Keratinocyte (primary cell): Measurements from ENCODE around the gene ITPK1. TPM values are rescaled to one million over a fixed set of nuclear protein-coding genes. Genes with fewer than 3 reads are reported as not detected.

ENCODE experiments used
- DNase-seq: peaks from one replicate; pipeline ENCODE4 v3.0.0-alpha.2; 2011; ENCODE audit warnings: low read depth, missing footprints, low spot score
- FAIRE-seq: peaks from 2 replicates; lab custom pipeline; 2011; peaks lifted over from hg19 to GRCh38; lab: Jason Lieb, UNC
- H2AFZ ChIP-seq: 2 replicates; pipeline ENCODE4 v1.6.0; 2012; ENCODE audit warnings: low read length, control low read depth, inconsistent platforms; ENCODE audit not compliant: control insufficient read depth
- H3K27ac ChIP-seq: 2 replicates; pipeline ENCODE4 v1.5.1; 2011; ENCODE audit warnings: low read length; ENCODE audit not compliant: control insufficient read depth, insufficient read depth
- H3K27me3 ChIP-seq: 3 replicates; pipeline ENCODE4 v1.6.0; 2011; ENCODE audit warnings: low read length; ENCODE audit not compliant: control insufficient read depth, insufficient read depth; ENCODE audit errors: extremely low read depth
- H3K36me3 ChIP-seq, 2 experiments: 2 replicates in 1 of 2; 3 replicates in 1 of 2; pipeline ENCODE4 v1.5.1; 2011; ENCODE audit warnings: low read length in 2 of 2, mild to moderate bottlenecking in 1 of 2; ENCODE audit not compliant: control insufficient read depth in 2 of 2, insufficient read depth in 2 of 2; ENCODE audit errors: extremely low read depth in 1 of 2
- H3K4me1 ChIP-seq: 3 replicates; pipeline ENCODE4 v1.5.1; 2011; ENCODE audit warnings: low read length; ENCODE audit not compliant: control insufficient read depth, insufficient read depth; ENCODE audit errors: extremely low read depth
- H3K4me2 ChIP-seq: 3 replicates; pipeline ENCODE4 v1.6.0; 2011; ENCODE audit warnings: low read depth, low read length; ENCODE audit not compliant: control insufficient read depth, insufficient read depth; ENCODE audit errors: extremely low read depth
- H3K4me3 ChIP-seq, 3 experiments: fragments of 200-600 bp in 1 of 3; sonication (generic) in 1 of 3; 2 replicates in 2 of 3; 3 replicates in 1 of 3; pipeline ENCODE4 v1.5.1; 2011 to 2016; ENCODE audit warnings: low read length in 3 of 3, mild to moderate bottlenecking in 3 of 3, control low read depth in 2 of 3, inconsistent platforms in 1 of 3, low read depth in 1 of 3, mixed read lengths in 1 of 3, mixed run types in 1 of 3, moderate library complexity in 1 of 3; ENCODE audit not compliant: control insufficient read depth in 2 of 3, insufficient read depth in 2 of 3; ENCODE audit errors: extremely low read depth in 1 of 3
- H3K79me2 ChIP-seq: 2 replicates; pipeline ENCODE4 v1.6.0; 2012; ENCODE audit warnings: low read length; ENCODE audit not compliant: control insufficient read depth, insufficient read depth
- H3K9ac ChIP-seq: 3 replicates; pipeline ENCODE4 v1.6.0; 2011; ENCODE audit warnings: low read length; ENCODE audit not compliant: control insufficient read depth, insufficient read depth; ENCODE audit errors: extremely low read depth
- H3K9me1 ChIP-seq: 3 replicates; pipeline ENCODE4 v1.6.0; 2011; ENCODE audit warnings: low read length; ENCODE audit not compliant: control insufficient read depth, insufficient read depth; ENCODE audit errors: extremely low read depth
- H3K9me3 ChIP-seq: 2 replicates; pipeline ENCODE4 v1.5.1; 2012; ENCODE audit warnings: low read depth, low read length; ENCODE audit not compliant: control insufficient read depth
- H4K20me1 ChIP-seq: 3 replicates; pipeline ENCODE4 v1.6.0; 2011; ENCODE audit warnings: low read length; ENCODE audit not compliant: control insufficient read depth, insufficient read depth; ENCODE audit errors: extremely low read depth
- CTCF ChIP-seq, 3 experiments: IDR thresholded peaks in 1 of 3; conservative IDR thresholded peaks in 1 of 3; optimal IDR thresholded peaks in 1 of 3; 2 replicates in 2 of 3; 3 replicates in 1 of 3; pipeline versions ENCODE3 to v1.5.1; 2011; ENCODE audit warnings: low read length in 3 of 3, mild to moderate bottlenecking in 3 of 3, moderate library complexity in 2 of 3, control low read depth in 1 of 3, inconsistent platforms in 1 of 3; ENCODE audit not compliant: insufficient read depth in 2 of 3; ENCODE audit errors: extremely low read depth in 1 of 3
- EZH2 ChIP-seq: IDR thresholded peaks from one replicate; pipeline ENCODE4 v1.6.1; 2012; ENCODE audit warnings: inconsistent platforms, mild to moderate bottlenecking, low read length, moderate library complexity
- dilution Hi-C: fragments of 300-500 bp; cut with MboI; formaldehyde crosslinking; loops from one replicate; pipeline ENCODE4 v1.7.0; 2020; ENCODE audit warnings: low sequenced_read_pairs; ENCODE audit not compliant: extremely low pct_ligation_motif_present
- polyA plus RNA-seq, 5 experiments: library from polyadenylated mRNA; depleted of rRNA in 3 of 5; stranded (reverse) in 3 of 5; stranded (forward) in 1 of 5; unstranded in 1 of 5; fragments of >200 nt; gene quantifications; 1 replicate in 1 of 5; 2 replicates in 3 of 5; 3 replicates in 1 of 5; pipeline versions ENCODE4 v1.2.1 to v1.2.3, GENCODE V29; 2011 to 2012; ENCODE audit warnings: missing spikeins in 2 of 5, low read depth in 1 of 5, low replicate concordance in 1 of 5

ITPK1 gene
- polyA plus RNA-seq, 1 donor (not counting 4 experiments of a cell fraction or from before 2014, with no cell fraction given), result 67.8 TPM

GRCh38 chr14:93042968-93043940 lies 72.5 kb downstream of the ITPK1 start:
- FAIRE-seq, result peak; percentile 97

GRCh38 chr14:93041830-93042229 lies 73.9 kb downstream of the ITPK1 start:
- TF ChIP-seq EZH2 (no peak), CTCF (optimal IDR thresholded peaks at IDR 0.05 in 1 of 3, IDR thresholded peaks at IDR 0.05 in 1 of 3, conservative IDR thresholded peaks at IDR 0.05 in 1 of 3; ENCODE audit: extremely low read depth in 1 of 3, insufficient read depth in 2 of 3, low read length in 3 of 3) (no peak)
- DNase-seq (no peak), FAIRE-seq (no peak)
- no peak overlapping the region for H2AFZ ChIP-seq
- H3K79me2 ChIP-seq, result peaks cover 33% of the 10 kb centered on the region
- no peak overlapping the region for H3K4me3 ChIP-seq
- H3K27me3 ChIP-seq, result no peaks in the 10 kb centered on the region
- H3K9ac ChIP-seq, result no peak overlapping the region
- H4K20me1 ChIP-seq, result no peaks in the 10 kb centered on the region
- peak overlapping the region; percentile 97 for H3K27ac ChIP-seq
- dilution Hi-C loops, result no loop called here
- peaks cover 71% of the 10 kb centered on the region for H3K4me1 ChIP-seq
- H3K9me1 ChIP-seq, result no peaks in the 10 kb centered on the region
- no peaks in the 10 kb centered on the region for H3K36me3 ChIP-seq
- no peak overlapping the region for H3K4me2 ChIP-seq
- H3K9me3 ChIP-seq, result no peaks in the 10 kb centered on the region

More at GRCh38 chr14:93042968-93043940, 72.5 kb downstream of the ITPK1 start:
- Histone ChIP-seq H3K9ac (peak overlapping the region; percentile 79), H3K36me3 (peaks cover 1 to 7% of the 10 kb centered on the region in 2 experiments), H3K4me1 (peaks cover 75% of the 10 kb centered on the region), H3K4me3 (peak overlapping the region in 2 of 3 experiments; percentile 50 to 61), H3K27ac (peak overlapping the region; percentile 97), H3K27me3 (no peaks in the 10 kb centered on the region), H2AFZ (no peak overlapping the region), H4K20me1 (no peaks in the 10 kb centered on the region), H3K9me3 (no peaks in the 10 kb centered on the region), H3K9me1 (no peaks in the 10 kb centered on the region), H3K79me2 (peaks cover 33% of the 10 kb centered on the region), H3K4me2 (peak overlapping the region; percentile 85)
- peak; percentile 98 for DNase-seq
- TF ChIP-seq EZH2, result no peak
- no peak for TF ChIP-seq CTCF (optimal IDR thresholded peaks at IDR 0.05 in 1 of 3, IDR thresholded peaks at IDR 0.05 in 1 of 3, conservative IDR thresholded peaks at IDR 0.05 in 1 of 3; ENCODE audit: extremely low read depth in 1 of 3, insufficient read depth in 2 of 3, low read length in 3 of 3)
- dilution Hi-C loops, result no loop called here
